OCI-LY3 (cell line): ENCODE data around the gene MIEF1.

ENCODE experiments used
- CTCF ChIP-seq: fragments of 200-600, 300-600 bp; sonication (generic); IDR thresholded peaks from 2 replicates; pipeline ENCODE4 v1.5.1; 2014; ENCODE audit warnings: antibody characterized with exemption, low read length, low read depth
- EZH2phosphoT487 ChIP-seq: fragments of 200-600 bp; shearing (Covaris generic); IDR thresholded peaks from 2 replicates; pipeline ENCODE4 v1.6.1; 2018; ENCODE audit warnings: antibody characterized with exemption, mixed run types, low read depth

GRCh38 chr22:39553429-39553828 is 51.3 kb downstream of the MIEF1 start:
- TF ChIP-seq CTCF (no peak), EZH2phosphoT487 (no peak)
